Hematopoietic multipotent progenitor cell (in vitro differentiated cells): Measurements from ENCODE around the gene NUP214. TPM values are rescaled to one million over a fixed set of nuclear protein-coding genes. Genes with fewer than 3 reads are reported as not detected.

Experiments used
- DNase-seq, 3 donors: peaks; one replicate each; pipeline ENCODE4 v3.0.0-alpha.2; 2011 to 2015; ENCODE audit warnings: low read depth in 2 of 3, low spot score in 2 of 3
- total RNA-seq: library from RNA; depleted of rRNA; stranded (reverse); fragments of >200 nt; gene quantifications from one replicate; pipeline ENCODE4 v1.2.3, GENCODE V29; 2012

NUP214 gene
- total RNA-seq, 1 donor: 36.4 TPM

DNA sequence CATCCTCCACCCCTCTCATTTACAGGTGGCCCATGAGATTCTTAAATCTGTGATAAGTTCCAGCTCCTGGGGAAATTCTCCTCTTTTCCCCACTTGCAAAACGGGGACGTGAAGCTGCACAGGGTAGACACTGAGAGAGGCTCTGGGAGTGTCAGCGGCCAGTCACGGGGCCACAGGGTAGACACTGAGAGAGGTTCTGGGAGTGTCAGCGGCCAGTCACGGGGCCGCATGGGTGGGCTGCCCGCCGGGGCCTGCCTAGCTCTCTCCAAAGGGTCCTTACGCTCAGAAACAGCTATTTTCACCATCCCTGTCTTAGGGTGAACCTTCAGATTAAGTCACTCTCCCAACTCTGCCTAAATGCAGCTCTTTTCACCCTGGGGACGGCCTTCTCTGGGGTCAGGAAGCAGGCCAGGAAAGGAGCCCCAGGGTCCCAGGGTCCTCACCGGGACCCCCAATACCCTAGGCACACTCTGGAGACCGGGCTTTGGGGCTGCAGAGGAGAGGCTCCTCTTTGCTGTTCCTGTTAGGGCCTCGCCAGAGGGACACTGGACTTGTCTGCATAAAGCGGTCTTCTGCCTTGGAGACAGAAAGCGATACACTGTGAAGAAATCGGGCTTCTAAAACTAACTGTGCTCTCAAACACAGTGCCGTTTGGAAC, 149.4 kb downstream of the NUP214 start:
- no peak for DNase-seq

DNA sequence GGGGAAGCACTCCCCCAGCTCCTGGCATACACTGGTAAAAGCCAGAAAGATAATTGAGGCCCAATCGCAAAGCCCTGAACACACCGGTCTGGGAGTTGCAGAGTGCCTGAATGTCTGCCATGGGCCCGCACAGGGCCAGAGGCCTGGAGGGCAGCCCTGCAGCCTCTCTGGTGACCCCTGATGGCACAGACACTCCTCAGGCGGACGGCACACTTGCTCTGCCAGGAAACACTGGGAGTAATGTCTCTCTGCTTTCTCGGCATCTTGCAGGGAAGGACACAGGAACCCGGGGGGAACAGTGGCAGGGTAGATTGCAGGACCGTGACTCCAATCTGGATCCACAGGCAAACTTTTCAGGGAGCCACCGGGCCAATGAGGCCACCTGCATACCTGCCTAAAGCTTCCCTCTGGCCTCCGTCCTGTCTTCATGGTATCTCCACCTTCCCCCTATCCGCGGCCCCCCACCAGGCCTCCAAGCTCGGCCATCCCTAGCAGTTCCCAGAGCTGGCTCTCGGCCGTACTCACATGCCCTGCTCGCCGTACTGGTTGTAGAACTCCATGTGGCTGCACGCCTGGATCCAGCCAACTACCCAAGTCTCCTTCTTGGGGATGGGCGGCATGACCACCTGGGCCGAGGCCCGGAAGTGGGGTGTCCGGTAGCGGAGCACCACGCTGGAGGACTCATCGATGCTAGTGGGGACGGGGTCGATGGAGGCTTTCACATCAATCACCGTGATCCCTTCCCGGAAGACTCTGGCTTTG, 150.1 kb downstream of the NUP214 start:
- peak in 1 of 3 donors; percentile 46 for DNase-seq

DNA sequence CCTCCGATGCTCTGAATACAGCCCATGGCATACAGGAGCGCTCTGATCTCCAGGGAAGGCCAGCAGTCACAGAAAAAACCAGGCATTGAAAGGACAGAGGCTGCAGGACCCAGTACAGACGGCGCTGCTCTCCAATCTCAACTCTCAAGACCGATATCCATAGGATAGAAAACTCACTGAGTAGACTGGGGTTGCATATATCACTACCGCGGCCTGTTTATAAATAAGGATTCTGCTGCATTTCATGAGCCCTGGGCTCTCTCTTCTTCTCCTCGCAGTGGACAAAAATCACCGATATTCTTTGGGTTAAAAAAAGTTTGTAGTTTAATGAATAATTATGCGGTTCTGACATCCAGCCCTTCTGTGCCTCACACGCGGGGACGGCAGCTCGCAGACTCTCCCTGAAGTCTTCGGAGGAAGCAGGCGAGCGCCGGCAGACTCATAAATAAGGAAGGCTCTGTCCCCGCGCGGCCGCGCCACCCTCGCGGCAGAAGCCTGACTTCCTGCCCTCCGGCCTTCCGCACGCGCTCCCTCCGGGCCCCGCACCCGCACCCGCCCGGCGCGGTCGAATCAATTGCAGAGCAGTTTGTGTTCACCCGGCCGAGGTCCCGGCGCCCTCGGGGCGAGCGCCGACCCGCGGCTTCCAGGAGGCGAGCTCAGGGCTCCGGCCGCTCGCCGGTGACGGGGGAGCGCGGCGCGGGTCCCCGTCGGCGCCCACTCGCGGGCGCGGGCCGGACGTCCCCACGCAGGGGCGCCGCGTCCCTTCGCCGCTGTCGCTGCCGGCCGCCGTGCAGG, 150.9 kb downstream of the NUP214 start, which contains the start of gene FAM78A:
FAM78A (minus strand) TSS at position 417 of the 795 bp plus-strand sequence; CDS start at position 86, 331 bp downstream.
- peak in 1 of 3 donors; percentile 55 for DNase-seq

DNA sequence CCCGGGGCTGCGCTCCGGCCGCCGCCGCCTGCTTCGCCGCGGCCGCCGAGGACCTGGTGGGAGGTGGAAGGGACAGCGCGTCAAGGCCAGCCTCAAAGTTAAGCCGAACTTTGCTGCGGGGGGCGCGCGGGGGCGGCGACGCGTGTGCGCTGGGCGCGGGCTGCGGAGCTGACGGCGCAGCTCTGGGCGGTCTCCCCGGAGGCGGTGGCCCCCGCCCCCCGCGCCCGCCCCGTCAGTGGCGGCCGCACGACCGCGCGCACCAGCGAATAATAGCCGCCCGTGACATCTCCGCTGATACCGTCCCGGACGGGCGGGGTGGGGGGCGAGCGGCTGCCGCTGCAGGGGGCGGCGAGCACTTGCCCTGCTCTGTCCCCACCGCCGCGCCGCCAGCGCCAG, 151.5 kb downstream of the NUP214 start:
- no peak for DNase-seq

DNA sequence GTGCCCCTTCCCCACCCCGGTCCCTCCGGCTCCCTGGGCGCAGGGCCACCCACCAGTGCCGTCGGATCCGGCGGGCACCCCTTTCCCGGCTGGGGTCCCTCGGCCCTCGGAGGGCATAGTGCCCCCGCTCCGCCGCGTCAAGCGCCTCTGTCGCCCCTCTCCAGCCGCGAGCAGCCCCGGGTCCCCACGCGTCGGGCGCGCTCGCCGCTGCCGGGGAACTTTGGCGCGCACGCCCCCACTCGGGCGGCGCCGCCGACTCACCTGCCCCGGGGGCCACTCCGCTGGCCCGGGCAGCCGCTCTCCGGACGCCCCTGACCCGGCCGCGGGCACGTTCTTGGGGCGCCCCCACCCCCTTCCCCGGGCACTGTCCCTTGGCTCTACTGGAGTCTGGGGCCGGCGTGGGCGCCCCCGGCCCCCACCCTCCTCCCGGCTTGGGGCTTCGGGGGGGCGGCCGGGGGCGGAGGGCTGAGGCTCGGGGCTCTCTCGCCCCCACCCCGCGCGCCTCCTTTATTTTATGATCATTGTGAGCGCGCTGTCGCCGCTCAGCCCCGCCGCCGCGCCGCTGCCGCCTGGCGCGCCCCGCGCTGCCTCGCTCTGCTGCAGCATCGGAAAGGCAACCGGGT, 152.0 kb downstream of the NUP214 start:
- no peak for DNase-seq

DNA sequence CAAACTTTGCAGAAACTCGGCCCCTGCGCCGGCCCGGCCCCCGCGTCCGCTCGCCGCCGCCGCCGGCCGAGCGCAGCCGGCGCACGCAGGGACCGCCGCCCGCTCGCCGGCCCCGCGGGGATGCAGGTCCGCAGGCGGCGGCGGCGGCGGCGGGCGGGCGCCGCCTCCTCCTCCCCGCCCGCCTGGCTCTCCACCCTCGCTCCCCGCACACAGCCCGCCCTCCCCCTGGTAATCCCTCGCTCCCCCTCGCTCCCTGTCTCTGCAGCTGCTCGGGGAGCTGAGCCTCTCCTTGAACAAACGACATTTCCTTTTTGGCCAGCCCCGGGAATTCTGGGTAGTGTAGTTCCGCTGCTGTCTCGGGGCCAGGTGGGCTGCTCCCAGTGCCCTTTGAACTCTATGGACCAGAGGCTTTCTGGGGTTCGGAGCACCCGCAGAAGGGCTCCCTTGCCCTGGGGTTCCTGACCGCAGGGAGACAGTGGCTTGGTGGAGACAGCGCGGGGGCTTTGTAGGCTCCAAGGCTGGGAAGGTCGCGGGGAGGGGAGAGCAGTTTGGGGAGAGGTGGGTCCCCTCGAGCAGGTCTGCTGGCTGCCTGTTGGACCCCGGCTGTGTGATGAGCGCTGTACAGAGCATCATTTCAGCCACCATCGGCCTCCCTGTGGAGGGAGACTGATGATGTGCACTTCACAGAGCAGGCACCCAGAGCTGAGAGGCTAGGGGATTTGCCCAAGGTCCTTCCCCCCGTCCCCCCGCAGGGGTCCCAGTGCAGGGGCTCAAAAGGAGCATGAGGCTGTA, 152.7 kb downstream of the NUP214 start:
- DNase-seq: peak in 2 of 3 donors; percentile 72 to 85

DNA sequence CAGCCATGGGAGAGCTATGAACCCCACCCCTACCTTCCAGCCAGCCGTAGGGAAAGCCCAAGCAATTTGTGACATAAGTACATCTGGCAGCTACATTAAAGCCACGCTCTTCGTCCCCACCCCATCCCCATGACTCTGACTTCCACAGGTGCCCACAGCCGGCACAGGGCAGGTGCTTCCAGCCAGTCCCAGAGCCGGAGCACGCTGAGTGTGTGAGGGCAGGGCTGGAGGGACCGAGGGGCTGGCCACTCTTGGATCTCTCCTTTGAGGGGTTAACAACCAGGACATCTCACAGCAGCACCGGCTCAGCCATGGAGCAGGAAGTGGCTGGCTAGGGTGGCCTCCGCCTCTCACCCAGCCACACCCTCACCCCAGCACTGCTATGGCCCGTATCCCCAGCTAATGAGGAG, 153.3 kb downstream of the NUP214 start:
- DNase-seq: no peak

DNA sequence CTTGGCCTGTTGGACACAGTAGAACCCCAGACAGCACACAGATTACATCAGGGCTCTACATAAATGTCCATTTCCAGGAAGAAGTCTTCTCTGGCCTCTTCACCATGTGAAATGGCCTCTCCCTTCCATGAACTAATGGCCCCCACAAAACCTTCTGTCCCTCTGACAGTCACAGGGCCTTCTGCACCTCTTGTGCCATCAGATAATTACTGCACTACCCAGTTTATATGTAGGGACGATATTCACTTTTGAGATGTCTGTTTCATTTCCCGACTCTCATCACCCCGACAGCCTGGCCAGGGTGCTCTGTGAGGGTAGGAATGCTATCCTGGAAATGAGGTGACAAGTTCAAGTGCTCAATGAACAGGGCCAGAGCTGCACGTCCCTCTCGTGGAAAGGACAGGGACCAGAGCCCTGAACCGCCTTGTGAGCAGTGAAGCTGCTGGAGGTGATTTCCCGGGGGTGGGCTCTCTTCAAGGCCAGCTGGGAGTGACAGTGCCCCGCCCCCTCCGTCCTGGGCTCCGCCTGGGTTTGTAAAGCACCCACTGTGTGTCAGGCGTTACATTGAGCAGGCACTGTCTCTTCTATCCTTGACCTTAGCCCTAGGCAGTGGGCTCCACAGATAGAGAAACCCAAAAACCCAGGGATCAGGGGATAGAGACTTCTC, 153.9 kb downstream of the NUP214 start:
- no peak for DNase-seq

DNA sequence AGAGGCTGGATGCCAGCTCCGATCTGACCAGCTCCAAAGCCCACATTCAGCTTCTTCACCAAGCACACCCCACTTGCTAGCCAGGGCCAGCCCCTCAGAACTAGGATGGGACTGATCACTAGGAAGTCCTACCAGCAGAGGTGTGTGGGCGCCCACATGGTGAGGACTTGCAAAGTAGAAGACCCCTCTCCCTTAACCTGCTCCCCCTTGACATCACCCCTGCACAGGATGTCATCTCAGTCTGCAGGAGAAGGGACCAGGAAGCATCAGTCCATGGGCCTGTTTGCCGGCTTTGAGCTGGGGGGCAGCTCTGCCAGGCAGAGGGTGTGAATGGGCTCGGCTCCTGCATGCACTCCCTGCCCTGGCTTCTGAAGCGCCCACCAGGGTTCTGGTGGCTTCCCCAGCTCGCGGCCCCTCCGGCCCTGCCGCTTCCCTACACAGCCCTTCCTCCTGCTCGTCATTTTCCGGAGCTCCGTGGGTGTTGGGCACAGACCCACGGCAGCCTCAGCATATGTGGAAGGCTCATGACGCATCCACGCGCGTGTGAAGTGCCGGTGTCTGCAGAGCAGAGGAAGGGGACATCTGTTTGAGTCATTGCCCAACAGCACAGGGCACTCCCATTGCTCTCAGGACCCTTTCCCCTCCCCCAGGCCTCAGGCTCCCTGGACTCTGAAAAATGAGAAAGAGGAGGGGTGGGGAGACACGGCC, 154.6 kb downstream of the NUP214 start:
- DNase-seq: no peak

DNA sequence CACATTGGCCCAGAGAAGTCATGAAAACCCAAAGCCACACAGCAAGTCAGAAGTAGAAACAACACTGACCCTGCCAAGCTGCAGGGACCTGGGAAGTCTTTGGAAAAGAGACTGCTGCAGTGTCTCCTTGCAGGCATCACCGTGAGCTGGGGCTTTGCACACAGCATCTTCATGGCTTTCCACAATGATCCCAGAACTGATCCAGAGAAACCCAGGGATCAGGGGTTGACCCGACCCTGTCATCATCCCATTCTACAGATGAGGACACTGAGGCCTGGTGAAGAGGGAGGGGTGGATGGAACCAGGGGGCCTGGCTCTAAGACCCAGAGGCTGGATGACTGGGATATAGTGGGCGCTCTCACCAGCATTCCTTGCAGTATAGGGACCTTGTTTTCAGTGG, 155.3 kb downstream of the NUP214 start:
- DNase-seq: no peak

DNA sequence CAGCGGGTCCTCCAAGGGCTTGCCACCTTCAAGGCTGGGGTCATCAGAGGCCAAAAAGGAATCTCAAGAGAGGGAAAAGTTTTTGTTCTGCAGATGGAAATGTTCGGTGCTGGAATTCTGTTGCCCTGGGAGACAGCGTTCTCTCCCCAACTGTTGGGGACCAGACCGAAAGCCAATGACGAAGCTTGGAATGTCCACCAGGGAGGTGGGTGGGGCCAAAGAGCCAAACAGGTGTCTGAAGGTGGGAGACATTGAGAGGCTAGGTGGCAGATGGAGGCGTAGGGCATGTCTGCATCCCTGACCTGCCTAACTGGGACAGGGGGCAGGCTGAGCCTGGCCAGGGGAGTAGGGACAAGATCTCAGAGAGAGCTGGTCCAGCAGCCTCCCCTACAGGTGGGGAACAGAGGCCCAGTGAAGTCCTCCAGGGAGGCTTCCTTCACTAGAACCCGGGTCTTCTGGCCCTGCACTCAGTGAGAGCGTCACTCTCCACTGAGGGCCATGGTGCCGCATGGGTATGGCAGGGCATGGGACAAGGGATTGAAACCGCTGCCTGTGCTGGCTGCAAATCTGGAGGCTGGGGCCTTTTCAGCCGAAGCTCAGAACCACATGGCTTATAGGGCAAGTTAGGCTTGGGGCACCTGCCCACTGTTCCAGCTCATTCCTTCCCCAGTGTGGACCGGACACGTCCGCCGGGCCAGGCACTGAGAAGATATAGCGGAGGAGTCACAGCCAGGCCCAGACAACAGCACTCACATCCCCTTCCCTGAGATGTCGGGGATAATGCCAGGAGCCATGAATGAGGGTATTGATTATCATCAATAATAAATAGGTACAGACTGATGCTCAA, 156.0 kb downstream of the NUP214 start:
- DNase-seq: no peak

DNA sequence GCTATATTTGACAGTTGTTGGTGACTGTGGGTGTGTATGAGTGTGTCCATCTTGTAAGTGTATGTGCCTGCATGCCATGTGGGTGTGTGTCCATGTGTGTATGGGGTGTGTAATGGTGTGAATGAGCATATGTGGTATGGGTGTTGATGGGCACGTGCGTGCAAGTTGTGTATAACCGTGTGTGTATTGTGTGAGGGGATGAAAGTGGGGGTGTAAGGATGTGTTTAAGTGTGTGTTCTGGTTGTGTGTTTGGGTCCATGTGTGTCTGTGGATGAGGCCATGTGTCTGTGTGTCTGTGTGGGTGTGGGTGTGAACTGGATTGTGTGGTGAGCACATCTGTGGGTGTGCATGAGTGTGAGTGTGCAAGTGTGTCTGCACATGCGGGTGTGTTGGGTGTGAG, 156.8 kb downstream of the NUP214 start:
- DNase-seq: no peak

DNA sequence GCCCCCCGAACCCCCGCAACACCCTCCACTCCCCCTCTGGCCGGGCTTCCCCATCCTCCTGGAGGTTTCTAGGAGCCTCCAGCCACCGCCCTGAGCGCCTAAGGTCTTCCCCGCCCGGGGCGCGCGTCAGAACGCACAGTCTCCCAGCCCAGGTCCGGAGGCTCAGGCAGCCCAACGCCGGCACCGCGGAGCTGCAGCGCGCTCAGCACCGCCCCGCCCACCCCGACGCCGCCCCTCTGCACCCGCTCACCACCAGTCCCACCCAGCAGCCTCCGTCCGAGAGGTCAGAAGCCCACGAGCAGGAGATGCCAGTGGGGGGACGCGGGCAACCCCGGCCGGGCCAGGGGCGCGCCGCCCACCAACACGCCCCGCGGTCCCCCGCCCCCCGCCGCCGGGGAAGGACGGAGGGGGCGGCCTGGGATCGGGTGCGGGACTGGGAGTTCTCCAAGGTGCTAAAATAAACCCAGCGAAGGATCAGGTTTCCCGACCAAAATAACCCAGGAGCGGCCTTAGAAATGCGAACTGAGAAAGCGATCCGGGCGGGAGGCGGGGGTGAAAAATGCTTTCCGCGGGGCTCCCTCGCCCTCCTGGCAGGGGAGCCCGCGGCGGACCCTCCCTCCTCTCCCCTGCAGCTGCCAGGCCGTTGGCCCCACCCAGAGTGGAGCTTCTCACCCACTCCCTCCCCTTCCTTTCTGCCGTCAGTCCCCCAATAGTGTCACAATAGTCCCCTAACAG, 157.5 kb downstream of the NUP214 start:
- no peak for DNase-seq
